SU-DHL-6 (cell line): ENCODE data around the gene CNTN4.

Source experiments
- CTCF ChIP-seq: fragments of 200-600 bp; sonication (generic); IDR thresholded peaks from one replicate; pipeline ENCODE4 v1.5.1; 2017; ENCODE audit warnings: antibody characterized with exemption, mild to moderate bottlenecking, low read length, moderate library complexity; ENCODE audit not compliant: insufficient read depth, poor library complexity, severe bottlenecking
- EZH2phosphoT487 ChIP-seq: fragments of 200-600 bp; sonication (generic), shearing (Covaris generic); conservative IDR thresholded peaks from 2 replicates; pipeline ENCODE4 v1.6.1; 2018; ENCODE audit warnings: mild to moderate bottlenecking, antibody characterized with exemption, low read length, moderate library complexity, mixed read lengths

GRCh38 chr3:2807514-2807913, 708.8 kb downstream of the CNTN4 start:
- TF ChIP-seq CTCF (no peak), EZH2phosphoT487 (no peak)
